ENCODE measurements around the gene WDHD1. TPM values are rescaled to one million over a fixed set of nuclear protein-coding genes. Genes with fewer than 3 reads are reported as not detected.

Gene WDHD1
- total and polyA plus RNA-seq, 2 of the 8 experiments (the other 6 are each of a cell fraction or from before 2014, with no cell fraction given), result 17.8 to 87.9 TPM

DNA sequence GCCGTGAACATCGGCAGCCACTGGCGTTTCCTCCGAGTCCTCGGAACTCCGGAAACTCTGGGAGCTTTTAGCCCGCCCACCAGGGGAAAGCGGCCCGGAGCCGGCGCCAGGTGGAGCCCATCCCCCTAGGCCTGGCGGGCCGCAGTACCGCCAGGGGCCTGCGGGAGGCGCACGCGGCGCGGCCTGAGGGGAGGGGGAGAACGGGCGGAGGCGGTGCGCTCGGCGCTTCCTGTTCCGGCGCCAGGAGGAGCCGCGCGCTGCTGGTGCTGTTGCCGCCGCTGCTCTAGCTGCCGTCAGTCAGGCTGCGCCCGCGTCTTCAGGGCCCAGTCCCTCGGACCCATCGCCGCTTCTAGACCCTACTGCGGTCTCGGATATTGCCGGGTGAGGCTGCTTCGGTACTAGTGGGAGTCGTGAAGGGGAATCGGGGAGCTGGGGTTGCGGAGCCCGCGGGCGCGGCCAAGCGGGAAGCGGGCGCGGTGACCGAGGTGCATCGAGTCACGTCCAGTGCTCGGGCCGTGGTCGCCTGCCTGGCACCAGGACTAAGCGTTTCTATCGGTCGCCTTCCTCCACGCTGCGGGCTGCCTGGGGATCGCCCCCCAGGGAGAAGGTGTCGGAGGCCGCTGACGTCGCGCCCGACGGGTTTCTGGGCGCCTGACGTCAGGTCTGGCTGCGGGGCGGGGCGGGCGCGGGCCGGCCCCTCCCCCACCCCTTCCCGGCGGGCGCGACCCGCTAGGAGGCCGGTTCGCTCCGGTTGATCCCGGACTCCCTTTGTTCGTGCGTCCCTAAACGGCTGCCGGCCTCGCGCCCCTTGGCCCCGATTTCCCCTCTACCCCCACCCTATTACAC lies 24.7 kb upstream of the WDHD1 start, which contains the start of gene MAPK1IP1L:
Gene MAPK1IP1L (plus strand): TSS at position 225 of the 846 bp plus-strand sequence. CDS start 10,037 bp downstream, outside the sequence.
- no peaks in the 10 kb centered on the region; the same call in 1 of the 2 replicates for H3K79me1 ChIP-seq (ENCODE audit: low read depth, low read length)
- H3K4me1 ChIP-seq (replicated peaks in 1 of 4; ENCODE audit: control insufficient read depth in 3 of 4, insufficient read depth in 4 of 4, low read length in 3 of 4), result peaks cover 0 to 2% (median 0%) of the 10 kb centered on the region in 4 experiments; a peak in 5 of 7 replicates
- peaks cover 0 to 8% (median 0%) of the 10 kb centered on the region in 4 experiments; a peak in 1 of 8 replicates for H3K36me3 ChIP-seq (ENCODE audit: control insufficient read depth in 2 of 4, insufficient read depth in 4 of 4, low read length in 3 of 4)
- H3K23me2 ChIP-seq (ENCODE audit: low read depth, low read length), result peaks cover 4% of the 10 kb centered on the region; the same call in 1 of the 2 replicates
- H2AFZ ChIP-seq (ENCODE audit: low read length), result peak within 1 kb of the TSS; percentile 35
- DNase-seq (ENCODE audit: low read depth in 1 of 2, low spot score in 2 of 2), result peak; percentile 79 to 99
- peak within 1 kb of the TSS; percentile 63; the same call in 1 of the 2 replicates for H2BK20ac ChIP-seq (ENCODE audit: low read length)
- WGBS, 2 experiments (ENCODE audit: extremely low coverage in 1 of 2, insufficient coverage in 1 of 2, insufficient read length in 1 of 2, insufficient replicate concordance in 2 of 2, low coverage in 1 of 2, low lambda C conversion rate in 2 of 2, missing lambda C conversion rate in 1 of 2), result 3% methylated on average over 74 of the region's 98 CpGs; no CpG with 5 or more reads in 1 of the 2 experiments
- peak within 1 kb of the TSS; percentile 98 for H4K5ac ChIP-seq (ENCODE audit: insufficient read length, low read depth, low read length)
- peak within 1 kb of the TSS; percentile 93; the same call in 1 of the 2 replicates for H2BK15ac ChIP-seq (ENCODE audit: low read length)
- ChIA-PET CTCF (ENCODE audit: partially characterized antibody) (interaction anchor here (0.6 to 2.5 kb wide), 28 partner anchors 8 to 585 kb away, joined by 3 to 22 read pairs (median 4); partner anchors contain the start of genes SOCS4 and WDHD1), POLR2A (ENCODE audit: partially characterized antibody) (interaction anchor here (0.6 to 6.7 kb wide), 32 partner anchors 9 to 151 kb away, joined by 3 to 101 read pairs (median 6); partner anchors contain the start of genes DLGAP5, LGALS3, SOCS4 and WDHD1)
- peak within 1 kb of the TSS; percentile 99 for H3K56ac ChIP-seq (replicated peaks; ENCODE audit: insufficient read length, low read depth, low read length)
- H3K4me2 ChIP-seq (ENCODE audit: insufficient read depth in 1 of 2, low read depth in 2 of 2, low read length in 2 of 2), result peak within 1 kb of the TSS; percentile 84 to 91
- H3K4me3 ChIP-seq (ENCODE audit: extremely low read depth in 1 of 4, insufficient read depth in 2 of 4, low read depth in 3 of 4, low read length in 4 of 4), result peak within 1 kb of the TSS; percentile 77 to 97 (median 94)
- H3K27ac ChIP-seq (ENCODE audit: low read depth, low read length), result peak within 1 kb of the TSS; percentile 99
- no peak for FAIRE-seq
- H3K79me2 ChIP-seq (ENCODE audit: control insufficient read depth in 1 of 2, insufficient read depth in 2 of 2, low read length in 2 of 2), result peaks cover 20 to 45% of the 10 kb centered on the region in 2 experiments
- peak within 1 kb of the TSS; percentile 99; the same call in 1 of the 2 replicates for H2BK12ac ChIP-seq (ENCODE audit: low read depth, low read length)
- H2AK5ac ChIP-seq (ENCODE audit: low read depth, low read length), result peak within 1 kb of the TSS; percentile 100
- H3K14ac ChIP-seq (ENCODE audit: insufficient read length), result peak within 1 kb of the TSS; percentile 95
- H4K20me1 ChIP-seq (replicated peaks in 1 of 2; ENCODE audit: control insufficient read depth in 1 of 2, insufficient read depth in 2 of 2, low read length in 2 of 2), result peaks cover 2% of the 10 kb centered on the region in 2 experiments
- peak within 1 kb of the TSS; percentile 100 for H4K8ac ChIP-seq (ENCODE audit: extremely low read depth, insufficient read depth, low read length)
- H3K18ac ChIP-seq (ENCODE audit: extremely low read depth, low read length), result peak within 1 kb of the TSS; percentile 99
- peak within 1 kb of the TSS; percentile 97 for H3K4ac ChIP-seq (replicated peaks; ENCODE audit: insufficient read length, low read depth, low read length)
- H3K23ac ChIP-seq (ENCODE audit: insufficient read length), result no peak within 1 kb of the TSS
- peak within 1 kb of the TSS; percentile 91 for H4K91ac ChIP-seq (replicated peaks; ENCODE audit: insufficient read length, low read length)
- peak within 1 kb of the TSS; percentile 99 for H2BK5ac ChIP-seq (ENCODE audit: low read depth, low read length)
- H3K9me3 ChIP-seq (ENCODE audit: insufficient read depth in 2 of 2, low read depth in 1 of 2, low read length in 1 of 2), result no peaks in the 10 kb centered on the region
- peak within 1 kb of the TSS; percentile 70 for H2BK120ac ChIP-seq (replicated peaks; ENCODE audit: low read depth, low read length)
- H3K27me3 ChIP-seq (replicated peaks in 1 of 4; ENCODE audit: control insufficient read depth in 3 of 4, extremely low read depth in 1 of 4, insufficient read depth in 3 of 4, low read length in 3 of 4), result no peaks in the 10 kb centered on the region
- H3K9ac ChIP-seq (replicated peaks in 1 of 4; ENCODE audit: extremely low read depth in 1 of 4, low read depth in 3 of 4, low read length in 3 of 4), result peak within 1 kb of the TSS; percentile 99 to 100 (median 100)
- TF ChIP-seq JUN (IDR thresholded peaks at IDR 0.05; ENCODE audit: low read depth, low read length) (peak; percentile 48), JUND (IDR thresholded peaks at IDR 0.05; ENCODE audit: low read length) (no peak), RXRA (IDR thresholded peaks at IDR 0.05; ENCODE audit: insufficient read depth, low read depth, low read length) (no peak), CBX8 (IDR thresholded peaks at IDR 0.05; ENCODE audit: borderline replicate concordance, low read depth, low read length) (no peak), ZNF274 (IDR thresholded peaks at IDR 0.05; ENCODE audit: borderline replicate concordance, extremely low read depth, low read length) (no peak)
- TF ChIP-seq, protein P1, sequence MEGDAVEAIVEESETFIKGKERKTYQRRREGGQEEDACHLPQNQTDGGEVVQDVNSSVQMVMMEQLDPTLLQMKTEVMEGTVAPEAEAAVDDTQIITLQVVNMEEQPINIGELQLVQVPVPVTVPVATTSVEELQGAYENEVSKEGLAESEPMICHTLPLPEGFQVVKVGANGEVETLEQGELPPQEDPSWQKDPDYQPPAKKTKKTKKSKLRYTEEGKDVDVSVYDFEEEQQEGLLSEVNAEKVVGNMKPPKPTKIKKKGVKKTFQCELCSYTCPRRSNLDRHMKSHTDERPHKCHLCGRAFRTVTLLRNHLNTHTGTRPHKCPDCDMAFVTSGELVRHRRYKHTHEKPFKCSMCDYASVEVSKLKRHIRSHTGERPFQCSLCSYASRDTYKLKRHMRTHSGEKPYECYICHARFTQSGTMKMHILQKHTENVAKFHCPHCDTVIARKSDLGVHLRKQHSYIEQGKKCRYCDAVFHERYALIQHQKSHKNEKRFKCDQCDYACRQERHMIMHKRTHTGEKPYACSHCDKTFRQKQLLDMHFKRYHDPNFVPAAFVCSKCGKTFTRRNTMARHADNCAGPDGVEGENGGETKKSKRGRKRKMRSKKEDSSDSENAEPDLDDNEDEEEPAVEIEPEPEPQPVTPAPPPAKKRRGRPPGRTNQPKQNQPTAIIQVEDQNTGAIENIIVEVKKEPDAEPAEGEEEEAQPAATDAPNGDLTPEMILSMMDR (IDR thresholded peaks at IDR 0.05; ENCODE audit: control extremely low read depth in 1 of 3, insufficient read depth in 1 of 3, low read depth in 1 of 3, low read length in 3 of 3), result peak; percentile 92 to 98 (median 98)

Data from H1 (cell line).